RCC 7860 (cell line): ENCODE measurements around the gene SEL1L2.

Source experiments
- DNase-seq: peaks from one replicate; pipeline ENCODE4 v3.0.0-alpha.2; 2015; ENCODE audit warnings: low spot score
- FAIRE-seq: peaks from 2 replicates; lab custom pipeline; 2012; peaks lifted over from hg19 to GRCh38; lab: Jason Lieb, UNC

The SEL1L2 gene

DNA sequence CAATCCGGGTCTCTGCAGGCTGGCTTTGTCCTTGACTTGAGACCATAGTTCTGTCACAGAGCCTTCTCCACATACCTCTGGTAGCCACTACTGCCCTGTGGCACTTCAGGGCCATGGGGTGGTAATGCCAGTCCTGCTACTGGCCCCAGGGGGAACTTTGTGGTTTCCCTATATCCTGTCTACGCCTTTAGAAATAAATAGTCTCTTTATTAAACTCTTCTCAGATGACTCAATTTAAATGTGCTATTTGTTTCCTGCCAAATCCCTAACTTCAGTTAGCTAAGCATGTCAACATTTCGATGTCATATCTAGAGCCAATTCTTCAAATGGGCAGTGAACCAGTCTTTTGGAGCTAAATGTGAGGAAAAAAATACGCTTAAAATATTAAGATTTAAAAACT lies 60.1 kb downstream of the SEL1L2 start:
- no peak for FAIRE-seq
- DNase-seq = no peak

GRCh38 chr20:13929836-13930235 lies 60.6 kb downstream of the SEL1L2 start:
- no peak for FAIRE-seq
- DNase-seq = no peak

GRCh38 chr20:13928901-13929300 lies 61.5 kb downstream of the SEL1L2 start:
- FAIRE-seq (no peak), DNase-seq (no peak)

DNA sequence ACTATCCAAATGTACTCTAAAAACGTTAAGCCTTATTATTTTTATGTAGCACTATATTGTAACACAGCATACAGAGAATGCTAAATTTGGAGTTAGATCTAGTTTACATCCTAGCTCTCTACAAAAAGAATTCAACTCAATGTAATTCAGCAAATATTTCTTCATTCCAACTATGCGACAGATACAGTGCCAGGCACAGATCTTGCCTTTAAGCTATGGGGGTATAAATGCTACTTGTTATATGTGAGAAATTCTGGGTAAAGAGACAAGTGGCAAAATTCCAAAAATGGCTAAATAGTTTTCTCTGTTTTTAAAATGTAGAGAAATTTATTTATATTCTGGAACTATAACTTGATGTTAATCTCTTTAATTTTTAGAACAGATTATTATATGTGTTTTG lies 63.2 kb downstream of the SEL1L2 start:
- FAIRE-seq (no peak), DNase-seq (no peak)

DNA sequence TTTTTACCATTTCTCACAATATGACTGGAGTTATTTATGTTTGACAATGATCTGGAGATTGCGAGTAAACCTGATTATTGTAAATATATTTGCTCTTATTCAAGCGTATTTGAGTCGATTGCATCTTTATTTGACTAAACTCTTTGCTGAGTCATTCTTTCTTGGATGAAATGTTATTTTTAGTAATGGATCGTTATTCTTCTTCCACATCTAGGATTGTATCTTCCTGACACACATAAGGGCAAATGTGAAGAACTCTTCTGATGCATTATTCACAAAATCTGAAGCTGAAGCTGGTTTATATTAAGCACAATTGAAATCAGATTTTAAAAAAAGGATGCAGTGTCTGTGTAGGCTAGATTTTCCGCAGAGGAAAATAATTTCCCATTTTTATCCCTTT lies 68.2 kb downstream of the SEL1L2 start:
- no peak for FAIRE-seq
- DNase-seq = no peak

DNA sequence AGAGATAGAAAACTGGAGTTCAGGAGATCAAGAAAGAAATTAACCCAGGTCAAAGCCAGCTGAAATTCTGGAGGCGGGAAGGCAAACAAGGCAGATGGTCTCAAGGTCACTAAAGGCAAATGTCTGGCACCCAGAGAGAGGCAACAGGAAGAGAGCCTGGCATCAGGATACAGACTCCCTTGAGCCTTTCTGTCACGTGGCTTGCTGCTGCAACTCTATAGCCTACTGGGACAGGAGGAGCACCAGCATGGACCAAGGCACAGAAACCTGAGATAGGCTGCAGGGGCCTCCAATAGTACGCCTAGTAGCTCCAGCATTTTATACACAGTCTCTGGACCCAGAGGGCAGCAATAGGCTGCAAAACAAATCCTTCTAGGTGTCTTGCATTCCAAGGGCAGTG lies 75.1 kb downstream of the SEL1L2 start:
- FAIRE-seq (no peak), DNase-seq (no peak)

- DNase-seq (no peak), FAIRE-seq (no peak)
Observed at GRCh38 chr20:13913572-13913971, 76.8 kb downstream of the SEL1L2 start.

DNA sequence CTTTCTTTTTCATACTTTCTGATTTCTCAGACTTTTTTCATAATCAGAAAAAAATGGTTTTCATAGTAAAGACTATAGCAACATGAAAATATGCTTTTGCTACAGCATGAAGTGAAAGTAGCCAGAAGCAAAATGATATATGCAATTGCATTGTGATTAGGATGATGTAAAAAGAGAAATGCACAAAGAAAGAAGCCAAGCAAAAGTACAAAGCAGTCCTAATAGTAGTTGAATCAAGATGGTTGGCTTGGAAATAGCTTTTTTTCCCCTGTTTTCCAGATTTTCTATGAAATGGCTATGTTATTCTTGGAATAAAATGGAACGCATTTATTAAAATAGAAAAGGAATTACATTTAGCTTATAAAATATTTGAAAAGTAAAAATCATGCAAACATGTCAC lies 77.3 kb downstream of the SEL1L2 start:
- DNase-seq (no peak), FAIRE-seq (no peak)

DNA sequence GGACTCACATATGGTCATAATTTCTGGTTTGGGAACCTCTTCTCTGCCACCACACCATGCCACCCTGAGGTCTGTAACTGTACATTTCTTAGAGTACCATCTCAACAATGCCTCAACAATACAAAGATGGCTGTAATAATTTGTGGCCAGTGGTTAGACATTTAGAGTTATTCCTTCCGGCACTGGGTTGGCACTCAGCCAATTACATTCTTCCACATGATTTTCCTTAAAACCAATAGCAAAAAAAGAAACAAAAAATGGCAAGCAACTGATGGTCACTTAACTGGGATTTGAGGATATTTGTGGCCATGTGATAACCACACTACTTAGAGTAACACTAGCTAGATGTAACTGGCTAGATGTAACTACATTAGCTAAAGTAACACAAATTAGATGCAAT lies 79.9 kb downstream of the SEL1L2 start:
- no peak for DNase-seq
- FAIRE-seq = no peak

DNA sequence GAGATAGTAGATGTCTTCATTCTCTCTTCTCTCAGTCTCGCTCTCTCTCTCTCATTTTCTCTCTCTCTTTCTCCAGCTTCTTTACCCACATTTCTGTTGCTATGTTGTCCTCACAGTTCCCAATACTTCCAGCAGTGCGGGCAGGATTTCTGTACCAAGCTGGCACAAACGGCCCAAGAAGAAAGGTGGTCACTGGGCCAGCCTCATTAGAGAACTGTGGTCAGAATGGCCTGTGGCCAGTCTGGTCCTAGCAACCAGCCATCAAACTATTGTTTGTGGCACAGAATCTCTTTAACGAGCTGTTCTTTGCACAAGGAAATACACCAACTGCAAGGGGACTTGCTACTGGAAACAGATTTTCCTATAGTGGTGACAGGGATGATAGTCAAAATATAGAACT lies 81.3 kb downstream of the SEL1L2 start:
- DNase-seq = no peak
- no peak for FAIRE-seq

- FAIRE-seq = no peak
- DNase-seq = no peak
Observed at GRCh38 chr20:13904766-13905165, 85.6 kb downstream of the SEL1L2 start.

DNA sequence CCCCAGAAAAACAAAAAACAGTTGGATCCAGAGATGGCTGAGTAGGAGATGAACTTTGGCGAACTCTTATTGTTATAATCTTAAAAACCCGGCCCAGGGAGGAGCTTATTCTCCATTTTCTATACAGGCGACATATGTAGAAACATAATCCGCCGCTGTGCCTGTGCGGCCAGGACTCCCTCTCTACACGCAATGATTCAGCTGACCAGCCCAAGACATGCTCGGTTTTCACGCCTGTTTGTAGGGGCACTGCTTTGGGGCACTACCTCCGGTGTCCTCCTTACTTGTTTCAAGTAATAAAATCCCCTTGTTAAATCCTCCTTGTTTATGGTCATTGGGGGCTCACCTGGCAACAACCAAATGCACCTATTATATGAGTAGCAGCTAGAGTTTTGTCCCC lies 89.9 kb downstream of the SEL1L2 start:
- DNase-seq (no peak), FAIRE-seq (no peak)

- no peak for FAIRE-seq
- no peak for DNase-seq
Observed at GRCh38 chr20:13898012-13898612, 92.3 kb downstream of the SEL1L2 start.

DNA sequence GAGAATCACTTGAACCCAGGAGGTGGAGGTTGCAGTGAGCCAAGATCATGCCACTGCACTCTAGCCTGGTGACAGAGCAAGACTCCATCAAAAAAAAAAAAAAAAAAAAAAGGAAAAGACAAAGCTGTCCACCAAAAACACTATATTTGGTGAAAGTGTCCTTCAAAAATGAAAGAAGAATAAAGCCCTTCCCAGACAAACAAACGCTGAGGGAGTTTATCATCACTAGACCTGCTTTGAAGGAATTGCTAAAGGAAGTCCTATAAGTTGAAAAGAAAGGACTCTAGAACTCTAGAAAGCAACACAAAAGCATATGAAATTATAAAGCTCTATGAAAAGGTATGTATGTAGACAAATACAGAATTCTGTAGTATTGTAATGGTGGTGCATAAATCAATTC lies 98.8 kb downstream of the SEL1L2 start:
- no peak for FAIRE-seq
- DNase-seq = no peak

DNA sequence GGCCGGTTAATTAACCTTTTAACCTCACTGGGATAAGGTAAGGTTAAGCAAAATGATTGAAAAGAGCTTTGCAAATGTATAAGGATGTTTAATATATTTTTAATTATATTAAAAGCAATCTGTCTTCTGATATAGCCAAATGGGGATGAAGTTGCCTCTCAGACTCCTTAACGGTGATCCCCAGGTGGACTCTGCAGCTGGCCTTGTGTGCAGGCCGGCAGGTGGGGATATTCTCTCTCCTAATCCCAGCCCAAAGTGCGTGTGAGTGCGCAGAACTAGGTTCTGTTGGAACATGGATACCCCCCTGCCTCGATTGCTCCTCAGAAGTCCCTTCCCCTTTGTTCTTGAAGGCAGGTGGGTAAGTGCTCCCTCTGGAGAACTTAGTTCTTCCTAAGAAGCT lies 105.6 kb downstream of the SEL1L2 start:
- FAIRE-seq (no peak), DNase-seq (no peak)

- no peak for FAIRE-seq
- no peak for DNase-seq
Observed at GRCh38 chr20:13883425-13883824, 107.0 kb downstream of the SEL1L2 start.

DNA sequence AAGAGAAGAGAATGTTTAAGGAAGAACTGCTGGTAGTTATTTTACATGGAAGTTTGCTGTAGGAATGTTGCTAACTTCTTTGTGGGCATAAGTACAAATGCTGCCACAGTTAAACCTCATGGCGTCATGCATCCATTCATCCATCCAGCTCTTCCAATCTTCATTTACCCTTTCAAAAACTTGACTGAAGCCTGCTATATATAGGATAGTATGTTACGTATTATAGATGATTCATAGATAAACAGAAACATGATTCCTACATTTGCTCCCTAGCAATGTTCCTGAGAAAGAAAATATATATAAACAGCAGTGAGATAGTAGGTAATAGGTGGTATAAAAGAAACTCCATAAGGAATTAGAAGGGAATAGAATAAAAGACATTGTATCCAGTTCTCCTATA lies 111.8 kb downstream of the SEL1L2 start:
- no peak for FAIRE-seq

GRCh38 chr20:13877793-13878192 lies 112.6 kb downstream of the SEL1L2 start:
- DNase-seq (no peak), FAIRE-seq (no peak)

More for the DNA sequence above, 111.8 kb downstream of the SEL1L2 start:
- DNase-seq = no peak

DNA sequence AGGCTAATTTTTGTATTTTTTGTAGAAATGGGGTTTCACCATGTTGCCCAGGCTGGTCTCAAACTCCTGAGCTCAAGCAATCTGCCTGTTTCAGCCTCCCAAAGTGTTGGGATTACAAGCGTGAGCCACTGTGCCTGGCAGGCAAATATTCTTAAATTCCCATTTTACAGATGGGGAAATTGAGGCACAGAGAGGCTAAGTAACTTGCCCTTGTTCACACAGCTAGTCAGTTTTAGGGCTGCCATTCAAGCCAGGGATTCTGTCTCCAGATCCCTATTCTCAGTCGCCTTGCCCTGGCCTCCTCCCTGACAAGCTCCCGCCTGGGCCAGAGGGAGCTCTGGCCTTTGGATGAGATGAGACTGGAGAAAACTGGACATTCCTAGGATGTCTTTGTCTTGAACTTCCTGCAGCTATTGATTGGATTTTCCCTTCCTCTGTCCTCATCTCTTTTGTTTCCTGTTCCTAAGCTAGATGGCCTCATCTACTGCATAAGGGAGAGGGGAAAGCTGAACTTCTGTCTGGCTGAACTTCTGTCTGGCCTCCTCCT lies 115.1 kb downstream of the SEL1L2 start:
- FAIRE-seq (no peak), DNase-seq (no peak)

DNA sequence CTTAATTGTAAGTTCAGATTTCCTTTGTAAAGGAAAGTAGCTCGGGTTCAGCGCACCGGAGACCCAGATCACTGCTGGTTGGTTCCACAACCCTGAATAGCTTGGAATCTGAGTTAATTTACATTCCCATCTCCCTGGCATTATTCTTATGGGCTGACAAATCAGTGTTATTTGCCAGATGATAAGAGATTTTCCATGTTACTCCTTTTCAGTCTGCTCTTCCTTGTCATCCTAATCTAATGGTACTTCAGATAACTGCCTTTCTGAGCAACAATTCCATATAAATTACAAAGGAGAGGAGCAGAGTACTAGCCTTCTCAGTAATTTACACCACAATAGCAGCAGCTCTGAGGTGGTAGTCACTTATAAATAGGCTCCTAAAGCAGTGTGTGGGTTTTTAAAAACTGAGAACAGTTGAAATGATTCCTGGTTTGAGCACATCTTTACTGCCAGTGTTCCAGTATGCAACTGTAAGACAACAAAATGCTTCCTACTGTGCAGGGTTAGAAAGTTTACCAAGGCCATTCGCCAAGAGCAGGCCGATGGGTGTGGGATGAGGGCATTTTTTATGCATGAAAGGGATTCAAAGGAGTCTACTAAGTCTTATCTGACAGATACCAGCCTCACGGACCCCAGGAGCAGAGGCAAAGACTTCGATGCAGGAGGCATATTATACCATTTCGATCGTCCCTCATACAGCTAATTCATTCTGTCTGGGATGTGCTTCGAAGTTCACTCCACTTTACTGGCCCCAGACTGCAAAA lies 115.8 kb downstream of the SEL1L2 start:
- no peak for FAIRE-seq
- no peak for DNase-seq

- FAIRE-seq (no peak), DNase-seq (no peak)
Observed at GRCh38 chr20:13873831-13874230, 116.6 kb downstream of the SEL1L2 start.

DNA sequence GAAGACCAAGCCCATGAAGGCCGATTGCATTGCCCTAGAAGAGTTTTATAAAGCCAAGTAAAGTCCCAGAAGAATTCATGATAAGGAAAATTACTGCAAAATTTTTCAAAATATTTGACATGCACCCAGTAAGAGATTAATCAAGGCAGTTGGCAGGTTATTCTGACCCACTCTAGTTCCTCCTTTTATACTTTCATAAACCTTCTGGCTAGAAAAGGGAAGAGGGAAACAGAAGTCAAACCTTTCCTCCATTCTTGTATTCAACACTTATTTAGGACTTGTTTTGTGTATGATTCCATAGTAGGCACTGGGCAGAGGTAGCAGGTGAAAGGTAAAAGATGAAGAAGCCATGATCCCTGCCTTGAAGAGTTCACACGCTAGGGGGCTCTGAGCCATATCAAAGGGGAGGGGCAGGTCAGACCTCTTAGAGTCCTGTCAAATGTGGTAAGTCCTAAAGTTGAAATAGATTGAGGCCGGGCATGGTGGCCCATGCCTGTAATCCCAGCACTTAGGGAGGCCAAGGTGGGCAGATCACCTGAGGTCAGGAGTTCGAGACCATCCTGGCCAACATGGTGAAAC lies 120.2 kb downstream of the SEL1L2 start:
- DNase-seq (no peak), FAIRE-seq (no peak)
